H9 (cell line): ENCODE results near the gene SGIP1. TPM values are rescaled to one million over a fixed set of nuclear protein-coding genes. Genes with fewer than 3 reads are reported as not detected.

Experiments used
- DNase-seq: peaks from one replicate; pipeline ENCODE4 v3.0.0-alpha.2; 2017
- H2AFZ ChIP-seq: one replicate; pipeline ENCODE4 v1.6.1; 2013; ENCODE audit warnings: mild to moderate bottlenecking, low read length, control low read depth, moderate library complexity
- H2AK5ac ChIP-seq: 2 replicates; pipeline ENCODE4 v1.6.1; 2013; ENCODE audit warnings: low read length, control low read depth, mixed read lengths; ENCODE audit not compliant: insufficient read length
- H2BK120ac ChIP-seq: one replicate; pipeline ENCODE4 v1.6.1; 2013; ENCODE audit warnings: low read depth, mild to moderate bottlenecking, low read length, control low read depth, inconsistent platforms; ENCODE audit not compliant: poor library complexity, severe bottlenecking
- H2BK12ac ChIP-seq: 2 replicates; pipeline ENCODE4 v1.6.1; 2013; ENCODE audit warnings: low read length, control low read depth, mixed read lengths, low read depth; ENCODE audit not compliant: insufficient read length
- H2BK15ac ChIP-seq: 2 replicates; pipeline ENCODE4 v1.6.1; 2013; ENCODE audit warnings: low read depth, low read length, control low read depth
- H2BK20ac ChIP-seq: one replicate; pipeline ENCODE4 v1.6.1; 2013; ENCODE audit warnings: low read depth, mild to moderate bottlenecking, low read length, control low read depth, inconsistent platforms; ENCODE audit not compliant: poor library complexity, severe bottlenecking
- H2BK5ac ChIP-seq: 2 replicates; pipeline ENCODE4 v1.6.1; 2013; ENCODE audit warnings: low read length, control low read depth, mixed read lengths; ENCODE audit not compliant: insufficient read length
- H3K14ac ChIP-seq: 2 replicates; pipeline ENCODE4 v1.6.1; 2013; ENCODE audit warnings: low read length, control low read depth; ENCODE audit not compliant: insufficient read depth
- H3K18ac ChIP-seq: 2 replicates; pipeline ENCODE4 v1.6.1; 2013; ENCODE audit warnings: low read depth, mild to moderate bottlenecking, mixed read lengths, low read length, control low read depth; ENCODE audit not compliant: insufficient read length
- H3K23ac ChIP-seq: 2 replicates; pipeline ENCODE4 v1.6.1; 2013; ENCODE audit warnings: low read length, control low read depth, mixed read lengths, low read depth; ENCODE audit not compliant: insufficient read length
- H3K23me2 ChIP-seq: 2 replicates; pipeline ENCODE4 v1.6.1; 2013; ENCODE audit warnings: low read depth, mild to moderate bottlenecking, mixed read lengths, low read length, control low read depth; ENCODE audit not compliant: insufficient read length, poor library complexity, severe bottlenecking
- H3K27ac ChIP-seq: 2 replicates; pipeline ENCODE4 v1.5.1; 2013; ENCODE audit warnings: low read length, control low read depth, mixed read lengths, low read depth; ENCODE audit not compliant: insufficient read length
- H3K27me3 ChIP-seq: 2 replicates; pipeline ENCODE4 v1.6.1; 2013; ENCODE audit warnings: low read length, control low read depth, inconsistent platforms; ENCODE audit not compliant: insufficient read depth
- H3K4ac ChIP-seq: 2 replicates; pipeline ENCODE4 v1.6.1; 2013; ENCODE audit warnings: low read depth, mild to moderate bottlenecking, control low read depth, inconsistent platforms, low read length, moderate library complexity
- H3K4me1 ChIP-seq: 2 replicates; pipeline ENCODE4 v1.6.1; 2013; ENCODE audit warnings: low read length, control low read depth, inconsistent platforms; ENCODE audit not compliant: insufficient read depth
- H3K4me2 ChIP-seq: 2 replicates; pipeline ENCODE4 v1.6.1; 2013; ENCODE audit warnings: low read length, control low read depth, mixed read lengths; ENCODE audit not compliant: insufficient read length, insufficient read depth
- H3K56ac ChIP-seq: 2 replicates; pipeline ENCODE4 v1.6.1; 2013; ENCODE audit warnings: low read depth, mild to moderate bottlenecking, mixed read lengths, low read length, control low read depth; ENCODE audit not compliant: insufficient read length
- H3K79me1 ChIP-seq: 2 replicates; pipeline ENCODE4 v1.6.1; 2013; ENCODE audit warnings: low read depth, mild to moderate bottlenecking, moderate library complexity, low read length, control low read depth, inconsistent platforms; ENCODE audit not compliant: insufficient read depth, poor library complexity, severe bottlenecking
- H3K79me2 ChIP-seq: 2 replicates; pipeline ENCODE4 v1.6.1; 2013; ENCODE audit warnings: low read length, control low read depth, inconsistent platforms; ENCODE audit not compliant: insufficient read depth
- H3K9ac ChIP-seq: 2 replicates; pipeline ENCODE4 v1.6.1; 2013; ENCODE audit warnings: low read length, control low read depth, mixed read lengths; ENCODE audit not compliant: insufficient read length; ENCODE audit errors: extremely low read depth
- H3K9me3 ChIP-seq: one replicate; pipeline ENCODE4 v1.6.1; 2013; ENCODE audit warnings: low read depth, low read length, inconsistent platforms; ENCODE audit not compliant: control insufficient read depth
- H3T11ph ChIP-seq: one replicate; pipeline ENCODE4 v1.6.1; 2013; ENCODE audit warnings: mild to moderate bottlenecking, low read length, control low read depth, inconsistent platforms
- H4K20me1 ChIP-seq: one replicate; pipeline ENCODE4 v1.6.1; 2013; ENCODE audit not compliant: control insufficient read depth, insufficient read length, insufficient read depth
- H4K5ac ChIP-seq: 2 replicates; pipeline ENCODE4 v1.6.1; 2013; ENCODE audit warnings: low read depth, mild to moderate bottlenecking, mixed read lengths, low read length, control low read depth; ENCODE audit not compliant: insufficient read length
- H4K8ac ChIP-seq: replicated peaks from 2 replicates; pipeline ENCODE4 v1.6.1; 2013; ENCODE audit warnings: low read length, control low read depth, mixed read lengths, low read depth; ENCODE audit not compliant: insufficient read length
- H4K91ac ChIP-seq: 2 replicates; pipeline ENCODE4 v1.6.1; 2013; ENCODE audit warnings: low read depth, mild to moderate bottlenecking, moderate library complexity, mixed read lengths, low read length, control low read depth; ENCODE audit not compliant: insufficient read length
- H3K27ac Mint-ChIP-seq, 3 experiments: 2 replicates in 2 of 3; 3 replicates in 1 of 3; pipeline ENCODE4 v1.8.0; 2020 to 2021; ENCODE audit warnings: mixed read lengths in 3 of 3, mild to moderate bottlenecking in 1 of 3, moderate library complexity in 1 of 3
- H3K27me3 Mint-ChIP-seq: 2 replicates; pipeline ENCODE4 v1.8.0; 2021; ENCODE audit warnings: low read depth, mild to moderate bottlenecking, moderate library complexity, mixed read lengths
- H3K36me3 Mint-ChIP-seq, 3 experiments: 2 replicates in 2 of 3; 3 replicates in 1 of 3; pipeline ENCODE4 v1.8.0; 2020 to 2021; ENCODE audit warnings: low read depth in 3 of 3, mixed read lengths in 3 of 3; ENCODE audit not compliant: insufficient read depth in 1 of 3
- H3K4me1 Mint-ChIP-seq, 2 experiments: 2 replicates each; pipeline ENCODE4 v1.8.0; 2020; ENCODE audit warnings: mixed read lengths in 2 of 2
- H3K4me3 Mint-ChIP-seq, 2 experiments: 2 replicates in 1 of 2; 3 replicates in 1 of 2; pipeline ENCODE4 v1.8.0; 2020 to 2021; ENCODE audit warnings: mild to moderate bottlenecking in 2 of 2, mixed read lengths in 2 of 2, moderate library complexity in 1 of 2
- H3K9me3 Mint-ChIP-seq, 2 experiments: 2 replicates in 1 of 2; 3 replicates in 1 of 2; pipeline ENCODE4 v1.8.0; 2020; ENCODE audit warnings: mild to moderate bottlenecking in 2 of 2, mixed read lengths in 2 of 2, moderate library complexity in 1 of 2
- WGBS: extraction: QIAGEN DNeasy Blood & Tissue Kit; methylation state at CpG from one replicate; pipeline ENCODE4 v1.1.7; 2013; ENCODE audit warnings: missing lambda C conversion rate, low lambda C conversion rate, mixed read lengths; ENCODE audit not compliant: insufficient read length; ENCODE audit errors: extremely low coverage; 5-methylcytosine and 5-hydroxymethylcytosine counted together
- total RNA-seq: library from RNA; stranded (reverse); gene quantifications from 2 replicates; pipeline ENCODE4 v1.2.1, GENCODE V29; 2021
- TF ChIP-seq, protein P1 (sequence below): fragments of 200-600 bp; sonication (generic); conservative IDR thresholded peaks from 3 replicates; pipeline ENCODE4 v1.8.0; 2021; ENCODE audit warnings: antibody characterized with exemption, mild to moderate bottlenecking

The SGIP1 gene
- total RNA-seq, 1 experiment from 2014 or later: 1.5 TPM

DNA sequence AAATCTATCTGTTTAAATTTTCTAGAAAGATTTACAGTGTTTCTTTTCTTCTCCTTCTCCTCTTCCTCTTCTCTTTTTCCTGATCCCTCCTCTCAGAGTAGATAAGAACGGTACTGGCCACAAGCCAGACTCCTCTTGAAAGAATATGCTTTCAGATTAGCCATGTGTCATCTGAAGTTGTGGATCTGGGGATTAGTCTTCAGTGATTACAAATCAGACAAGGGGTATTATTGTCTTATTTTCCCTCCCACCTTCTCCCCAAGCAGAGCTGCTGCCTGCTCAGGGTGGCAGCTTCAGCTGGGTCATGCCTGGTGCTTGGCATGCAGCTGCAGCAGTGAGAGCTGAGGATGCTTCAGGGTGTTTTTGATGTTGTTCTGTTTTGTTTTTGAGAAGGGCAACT is 42.7 kb downstream of the SGIP1 start:
- H3K14ac ChIP-seq: no peak overlapping the region
- no peak overlapping the region for H3K56ac ChIP-seq
- no peak overlapping the region for H3K4me2 ChIP-seq
- no peaks in the 10 kb centered on the region for H4K20me1 ChIP-seq
- Mint-ChIP-seq H3K4me3 (no peak overlapping the region), H3K36me3 (no peaks in the 10 kb centered on the region), H3K27me3 (no peaks in the 10 kb centered on the region; the same call in 1 of the 2 replicates), H3K27ac (no peak overlapping the region), H3K4me1 (peaks cover 0 to 6% of the 10 kb centered on the region in 2 experiments; a peak in 1 of 4 replicates), H3K9me3 (no peaks in the 10 kb centered on the region)
- H3K23me2 ChIP-seq: no peaks in the 10 kb centered on the region
- H2BK120ac ChIP-seq: no peak overlapping the region
- H2AK5ac ChIP-seq: no peak overlapping the region
- no peak overlapping the region for H3K9ac ChIP-seq
- no peak overlapping the region for H3T11ph ChIP-seq
- H4K8ac ChIP-seq: no peak overlapping the region
- no peak overlapping the region for H2AFZ ChIP-seq
- H2BK12ac ChIP-seq: no peak overlapping the region
- H3K27ac ChIP-seq: no peak overlapping the region
- no peak overlapping the region for H2BK15ac ChIP-seq
- H3K27me3 ChIP-seq: no peaks in the 10 kb centered on the region
- no peaks in the 10 kb centered on the region for H3K79me2 ChIP-seq
- H3K23ac ChIP-seq: no peak overlapping the region
- no peak overlapping the region for H4K5ac ChIP-seq
- no peaks in the 10 kb centered on the region for H3K9me3 ChIP-seq
- H3K79me1 ChIP-seq: no peaks in the 10 kb centered on the region
- WGBS: no CpG with 5 or more reads among the region's 1 CpG
- no peak overlapping the region for H2BK5ac ChIP-seq
- no peak overlapping the region for H3K4ac ChIP-seq
- H4K91ac ChIP-seq: no peak overlapping the region
- DNase-seq: no peak
- TF ChIP-seq, protein P1, sequence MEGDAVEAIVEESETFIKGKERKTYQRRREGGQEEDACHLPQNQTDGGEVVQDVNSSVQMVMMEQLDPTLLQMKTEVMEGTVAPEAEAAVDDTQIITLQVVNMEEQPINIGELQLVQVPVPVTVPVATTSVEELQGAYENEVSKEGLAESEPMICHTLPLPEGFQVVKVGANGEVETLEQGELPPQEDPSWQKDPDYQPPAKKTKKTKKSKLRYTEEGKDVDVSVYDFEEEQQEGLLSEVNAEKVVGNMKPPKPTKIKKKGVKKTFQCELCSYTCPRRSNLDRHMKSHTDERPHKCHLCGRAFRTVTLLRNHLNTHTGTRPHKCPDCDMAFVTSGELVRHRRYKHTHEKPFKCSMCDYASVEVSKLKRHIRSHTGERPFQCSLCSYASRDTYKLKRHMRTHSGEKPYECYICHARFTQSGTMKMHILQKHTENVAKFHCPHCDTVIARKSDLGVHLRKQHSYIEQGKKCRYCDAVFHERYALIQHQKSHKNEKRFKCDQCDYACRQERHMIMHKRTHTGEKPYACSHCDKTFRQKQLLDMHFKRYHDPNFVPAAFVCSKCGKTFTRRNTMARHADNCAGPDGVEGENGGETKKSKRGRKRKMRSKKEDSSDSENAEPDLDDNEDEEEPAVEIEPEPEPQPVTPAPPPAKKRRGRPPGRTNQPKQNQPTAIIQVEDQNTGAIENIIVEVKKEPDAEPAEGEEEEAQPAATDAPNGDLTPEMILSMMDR: no peak
- no peak overlapping the region for H2BK20ac ChIP-seq
- peaks cover 2% of the 10 kb centered on the region; the same call in 1 of the 2 replicates for H3K4me1 ChIP-seq
- no peak overlapping the region for H3K18ac ChIP-seq
